HCT116 (cell line): ENCODE measurements around the gene ADAM10. TPM values are rescaled to one million over a fixed set of nuclear protein-coding genes. Genes with fewer than 3 reads are reported as not detected.

Source experiments
- ATAC-seq: fragments of 200-7000 bp; cut with Tn5 transposase; 2 replicates; pipeline ENCODE4 v1.9.1; 2020; ENCODE audit warnings: mild to moderate bottlenecking, moderate library complexity
- BruUV-seq: library from RNA; stranded (reverse); fragments of 400-500 nt; replicated peaks from 2 replicates; lab custom pipeline; 2021; lab: Mats Ljungman, UMichigan
- CTCF ChIA-PET: fragments of 300-600 bp; sonication (Branson Sonifier 250); formaldehyde crosslinking; loops from one replicate; lab custom pipeline; 2021; ENCODE audit warnings: antibody characterized with exemption; lab: Charles Lee
- POLR2A ChIA-PET: fragments of 300-600, 350-600 bp; sonication (Branson Sonifier 250); formaldehyde crosslinking; loops from one replicate; lab custom pipeline; 2021; ENCODE audit warnings: antibody characterized with exemption; lab: Charles Lee
- RAD21 ChIA-PET, 2 experiments: fragments of 300-600 bp; sonication (Branson Sonifier 250); formaldehyde crosslinking; loops; one replicate each; lab custom pipeline; 2023; ENCODE audit warnings: low total read pairs in 2 of 2; ENCODE audit not compliant: uncharacterized antibody in 2 of 2, unreplicated experiment in 2 of 2, low non-redundant PET in 1 of 2; lab: Charles Lee
- DNase-seq: peaks from one replicate; pipeline ENCODE4 v3.0.0-alpha.2; 2010; ENCODE audit warnings: low read depth, low spot score
- H2AFZ ChIP-seq: fragments of 200-600 bp; shearing (Covaris generic), sonication (generic); 2 replicates; pipeline ENCODE4 v1.6.1; 2017; ENCODE audit warnings: low read depth, mixed run types, mixed read lengths, antibody characterized with exemption, low read length; ENCODE audit not compliant: poor library complexity, severe bottlenecking
- H3K27ac ChIP-seq: 2 replicates; pipeline ENCODE4 v1.5.1; 2012; ENCODE audit warnings: low read depth, low read length
- H3K27me3 ChIP-seq: fragments of 200-600 bp; sonication (generic); 2 replicates; pipeline ENCODE4 v1.6.1; 2016; ENCODE audit warnings: mixed run types, low read length, mixed read lengths; ENCODE audit not compliant: insufficient read depth
- H3K36me3 ChIP-seq, 2 experiments: fragments of 200-500 bp in 1 of 2; fragments of 200-600 bp in 1 of 2; sonication (Bioruptor generic) in 1 of 2; sonication (generic) in 1 of 2; 2 replicates each; pipeline versions ENCODE4 v1.5.1 to v1.6.1; 2014 to 2016; ENCODE audit warnings: low read length in 2 of 2, inconsistent platforms in 1 of 2, mixed read lengths in 1 of 2, mixed run types in 1 of 2; ENCODE audit not compliant: insufficient read depth in 2 of 2, control insufficient read depth in 1 of 2
- H3K4me1 ChIP-seq, 2 experiments: fragments of 200-600 bp in 1 of 2; sonication (generic) in 1 of 2; 2 replicates each; pipeline versions ENCODE4 v1.5.1 to v1.6.1; 2012 to 2017; ENCODE audit warnings: low read length in 2 of 2, inconsistent platforms in 1 of 2, mild to moderate bottlenecking in 1 of 2, mixed read lengths in 1 of 2, mixed run types in 1 of 2, moderate library complexity in 1 of 2; ENCODE audit not compliant: insufficient read depth in 2 of 2, control insufficient read depth in 1 of 2
- H3K4me2 ChIP-seq: fragments of 200-600 bp; sonication (generic); 2 replicates; pipeline ENCODE4 v1.6.1; 2017; ENCODE audit warnings: mixed run types, low read length, mixed read lengths
- H3K4me3 ChIP-seq, 2 experiments: fragments of 200-600 bp in 1 of 2; sonication (generic) in 1 of 2; replicated peaks in 1 of 2; 2 replicates each; pipeline ENCODE4 v1.5.1; 2011 to 2016; ENCODE audit warnings: low read length in 2 of 2, control low read depth in 1 of 2, low read depth in 1 of 2, mild to moderate bottlenecking in 1 of 2, mixed read lengths in 1 of 2, mixed run types in 1 of 2
- H3K79me2 ChIP-seq: fragments of 200-600 bp; sonication (generic); 2 replicates; pipeline ENCODE4 v1.6.1; 2017; ENCODE audit warnings: mild to moderate bottlenecking, mixed run types, low read length, moderate library complexity, mixed read lengths; ENCODE audit not compliant: insufficient read depth
- H3K9ac ChIP-seq: fragments of 200-600 bp; sonication (generic); 2 replicates; pipeline ENCODE4 v1.6.1; 2016; ENCODE audit warnings: low read length, mixed read lengths
- H3K9me2 ChIP-seq: fragments of 200-600 bp; sonication (generic), shearing (Covaris generic); 2 replicates; pipeline ENCODE4 v1.6.1; 2017; ENCODE audit warnings: mixed run types, mild to moderate bottlenecking, moderate library complexity; ENCODE audit not compliant: insufficient read depth
- H3K9me3 ChIP-seq, 2 experiments: fragments of 200-500 bp in 1 of 2; fragments of 200-600 bp in 1 of 2; sonication (Bioruptor generic) in 1 of 2; sonication (generic) in 1 of 2; 2 replicates each; pipeline ENCODE4 v1.6.1; 2014 to 2017; ENCODE audit warnings: low read length in 2 of 2, mixed read lengths in 2 of 2, inconsistent platforms in 1 of 2, low read depth in 1 of 2, mild to moderate bottlenecking in 1 of 2, mixed run types in 1 of 2, moderate library complexity in 1 of 2; ENCODE audit not compliant: control insufficient read depth in 1 of 2, insufficient read depth in 1 of 2
- H4K20me1 ChIP-seq: fragments of 200-600 bp; sonication (generic), shearing (Covaris generic); 2 replicates; pipeline ENCODE4 v1.6.1; 2017; ENCODE audit warnings: mixed run types, mild to moderate bottlenecking, moderate library complexity; ENCODE audit not compliant: insufficient read depth
- CEBPB ChIP-seq: IDR thresholded peaks from 2 replicates; pipeline ENCODE4 v1.6.1; 2012; ENCODE audit warnings: low read depth
- EZH2 ChIP-seq: fragments of 200-600 bp; sonication (generic); IDR thresholded peaks from 2 replicates; pipeline ENCODE4 v1.6.1; 2017; ENCODE audit warnings: antibody characterized with exemption, mixed run types
- POLR2AphosphoS5 ChIP-seq: IDR thresholded peaks from 2 replicates; pipeline ENCODE4 v1.6.1; 2011; ENCODE audit warnings: mild to moderate bottlenecking, low read depth, low read length, moderate library complexity
- YY1 ChIP-seq: IDR thresholded peaks from 2 replicates; pipeline ENCODE4 v1.6.1; 2011; ENCODE audit warnings: low read length, low read depth, moderate library complexity, mild to moderate bottlenecking; ENCODE audit not compliant: insufficient replicate concordance; ENCODE audit errors: extremely low read depth
- intact Hi-C: fragments of 100-400 bp; cut with micrococcal nuclease; formaldehyde crosslinking; loops from 2 replicates; pipeline ENCODE4 v1.10.0; 2022
- total RNA-seq: library from RNA; stranded (reverse); gene quantifications from one replicate; pipeline ENCODE4 v1.2.1, GENCODE V29; 2021; ENCODE audit not compliant: unreplicated experiment
- TF ChIP-seq, protein P1 (sequence below): IDR thresholded peaks from 2 replicates; pipeline ENCODE4 v1.6.1; 2012; ENCODE audit warnings: low read depth

Gene ADAM10
- total RNA-seq, 1 experiment from 2014 or later, result 158 TPM

DNA sequence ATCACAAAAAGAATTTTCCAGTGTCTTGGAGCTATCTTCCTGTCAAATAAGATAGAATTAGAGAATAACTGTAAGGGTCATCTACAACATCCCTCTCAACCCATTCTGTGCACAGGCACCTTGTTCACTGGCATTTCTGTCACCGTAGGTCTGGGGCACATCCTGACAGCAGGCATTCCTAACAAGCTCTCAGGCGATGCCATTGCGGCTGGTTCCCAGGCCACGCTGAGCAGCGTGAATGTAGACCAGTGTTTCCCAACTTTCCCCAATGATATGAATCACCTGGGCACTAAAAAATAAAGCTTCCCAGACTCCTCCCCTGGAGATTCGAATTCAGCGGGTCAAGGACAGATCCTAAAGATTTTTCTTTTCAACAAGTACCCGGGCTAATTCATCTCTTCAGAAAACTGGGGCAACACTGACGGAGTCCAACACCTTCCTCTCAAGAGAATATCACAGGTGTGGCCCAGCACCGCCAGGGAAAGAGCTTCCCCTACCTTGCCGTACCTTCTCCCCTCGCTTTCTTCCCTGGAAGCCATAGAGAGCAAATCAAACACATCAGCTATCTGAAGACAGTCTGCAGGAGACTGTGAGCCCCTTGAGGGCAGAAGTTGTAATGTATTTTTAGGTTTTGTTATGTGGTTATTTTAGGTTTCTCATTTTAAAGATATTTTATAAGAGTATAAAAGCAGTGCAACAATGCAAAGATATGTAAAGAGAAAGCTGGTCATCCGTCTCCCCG, 174.3 kb downstream of the ADAM10 start:
- no peaks in the 10 kb centered on the region for H3K9me2 ChIP-seq
- H3K4me2 ChIP-seq, result no peak overlapping the region
- CTCF ChIA-PET, result no interaction called here
- no peak for ATAC-seq
- H3K9me3 ChIP-seq, result no peaks in the 10 kb centered on the region
- POLR2A ChIA-PET, result interaction anchor here (1.2 kb wide), 1 partner anchor 13 kb away, joined by 3 read pairs; no protein-coding TSS in a partner anchor
- H4K20me1 ChIP-seq, result no peaks in the 10 kb centered on the region
- no peak overlapping the region for H2AFZ ChIP-seq
- H3K27ac ChIP-seq, result no peak overlapping the region
- no peak for DNase-seq
- H3K36me3 ChIP-seq, result no peaks in the 10 kb centered on the region
- H3K27me3 ChIP-seq, result no peaks in the 10 kb centered on the region
- no peak overlapping the region for H3K4me3 ChIP-seq
- no peak overlapping the region for H3K9ac ChIP-seq
- TF ChIP-seq, protein P1, sequence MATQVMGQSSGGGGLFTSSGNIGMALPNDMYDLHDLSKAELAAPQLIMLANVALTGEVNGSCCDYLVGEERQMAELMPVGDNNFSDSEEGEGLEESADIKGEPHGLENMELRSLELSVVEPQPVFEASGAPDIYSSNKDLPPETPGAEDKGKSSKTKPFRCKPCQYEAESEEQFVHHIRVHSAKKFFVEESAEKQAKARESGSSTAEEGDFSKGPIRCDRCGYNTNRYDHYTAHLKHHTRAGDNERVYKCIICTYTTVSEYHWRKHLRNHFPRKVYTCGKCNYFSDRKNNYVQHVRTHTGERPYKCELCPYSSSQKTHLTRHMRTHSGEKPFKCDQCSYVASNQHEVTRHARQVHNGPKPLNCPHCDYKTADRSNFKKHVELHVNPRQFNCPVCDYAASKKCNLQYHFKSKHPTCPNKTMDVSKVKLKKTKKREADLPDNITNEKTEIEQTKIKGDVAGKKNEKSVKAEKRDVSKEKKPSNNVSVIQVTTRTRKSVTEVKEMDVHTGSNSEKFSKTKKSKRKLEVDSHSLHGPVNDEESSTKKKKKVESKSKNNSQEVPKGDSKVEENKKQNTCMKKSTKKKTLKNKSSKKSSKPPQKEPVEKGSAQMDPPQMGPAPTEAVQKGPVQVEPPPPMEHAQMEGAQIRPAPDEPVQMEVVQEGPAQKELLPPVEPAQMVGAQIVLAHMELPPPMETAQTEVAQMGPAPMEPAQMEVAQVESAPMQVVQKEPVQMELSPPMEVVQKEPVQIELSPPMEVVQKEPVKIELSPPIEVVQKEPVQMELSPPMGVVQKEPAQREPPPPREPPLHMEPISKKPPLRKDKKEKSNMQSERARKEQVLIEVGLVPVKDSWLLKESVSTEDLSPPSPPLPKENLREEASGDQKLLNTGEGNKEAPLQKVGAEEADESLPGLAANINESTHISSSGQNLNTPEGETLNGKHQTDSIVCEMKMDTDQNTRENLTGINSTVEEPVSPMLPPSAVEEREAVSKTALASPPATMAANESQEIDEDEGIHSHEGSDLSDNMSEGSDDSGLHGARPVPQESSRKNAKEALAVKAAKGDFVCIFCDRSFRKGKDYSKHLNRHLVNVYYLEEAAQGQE, result no peak
- no peak for TF ChIP-seq CEBPB
- TF ChIP-seq POLR2AphosphoS5, result no peak
- no peak for TF ChIP-seq EZH2
- no peak for TF ChIP-seq YY1
- RAD21 ChIA-PET, result no interaction called here
- no peaks in the 10 kb centered on the region for H3K4me1 ChIP-seq
- intact Hi-C loops, result no loop called here
- no peaks in the 10 kb centered on the region for H3K79me2 ChIP-seq
- no TSS peak for BruUV-seq
